MG63 (cell line): ENCODE results near the gene SIT1. TPM values are rescaled to one million over a fixed set of nuclear protein-coding genes. Genes with fewer than 3 reads are reported as not detected.

Source experiments
- DNase-seq: peaks from one replicate; pipeline ENCODE4 v3.0.0-alpha.2; 2020
- H3K27me3 ChIP-seq: fragments of 250-450 bp; sonication (Bioruptor Pico); 2 replicates; pipeline ENCODE4 v1.5.1; 2020; ENCODE audit warnings: mild to moderate bottlenecking, moderate library complexity
- H3K36me3 ChIP-seq: fragments of 250-450 bp; sonication (Bioruptor Pico); 2 replicates; pipeline ENCODE4 v1.5.1; 2020; ENCODE audit warnings: mild to moderate bottlenecking, moderate library complexity
- H3K4me3 ChIP-seq: fragments of 250-450 bp; sonication (Bioruptor Pico); 2 replicates; pipeline ENCODE4 v1.5.1; 2020; ENCODE audit warnings: mild to moderate bottlenecking, moderate library complexity
- H3K9me3 ChIP-seq: fragments of 250-450 bp; sonication (Bioruptor Pico); 2 replicates; pipeline ENCODE4 v1.5.1; 2020; ENCODE audit warnings: mild to moderate bottlenecking, moderate library complexity
- total RNA-seq: library from RNA; depleted of rRNA; stranded (reverse); fragments of >200 nt; shearing (Covaris generic); gene quantifications from 2 replicates; pipeline ENCODE4 v1.2.3, GENCODE V29; 2014; ENCODE audit warnings: low replicate concordance; rRNA removed

SIT1 gene
- total RNA-seq, 1 experiment from 2014 or later: 1.4 TPM

- H3K36me3 ChIP-seq: peaks cover 48% of the 10 kb centered on the region
- peak overlapping the region; percentile 80 for H3K4me3 ChIP-seq
- H3K9me3 ChIP-seq: no peaks in the 10 kb centered on the region
- DNase-seq: no peak
- no peaks in the 10 kb centered on the region for H3K27me3 ChIP-seq
Observed at GRCh38 chr9:35606726-35607125, 44.0 kb downstream of the SIT1 start.

GRCh38 chr9:35606138-35606504 is 44.6 kb downstream of the SIT1 start:
- no peaks in the 10 kb centered on the region for H3K9me3 ChIP-seq
- DNase-seq: peak; percentile 41
- no peaks in the 10 kb centered on the region for H3K27me3 ChIP-seq

DNA sequence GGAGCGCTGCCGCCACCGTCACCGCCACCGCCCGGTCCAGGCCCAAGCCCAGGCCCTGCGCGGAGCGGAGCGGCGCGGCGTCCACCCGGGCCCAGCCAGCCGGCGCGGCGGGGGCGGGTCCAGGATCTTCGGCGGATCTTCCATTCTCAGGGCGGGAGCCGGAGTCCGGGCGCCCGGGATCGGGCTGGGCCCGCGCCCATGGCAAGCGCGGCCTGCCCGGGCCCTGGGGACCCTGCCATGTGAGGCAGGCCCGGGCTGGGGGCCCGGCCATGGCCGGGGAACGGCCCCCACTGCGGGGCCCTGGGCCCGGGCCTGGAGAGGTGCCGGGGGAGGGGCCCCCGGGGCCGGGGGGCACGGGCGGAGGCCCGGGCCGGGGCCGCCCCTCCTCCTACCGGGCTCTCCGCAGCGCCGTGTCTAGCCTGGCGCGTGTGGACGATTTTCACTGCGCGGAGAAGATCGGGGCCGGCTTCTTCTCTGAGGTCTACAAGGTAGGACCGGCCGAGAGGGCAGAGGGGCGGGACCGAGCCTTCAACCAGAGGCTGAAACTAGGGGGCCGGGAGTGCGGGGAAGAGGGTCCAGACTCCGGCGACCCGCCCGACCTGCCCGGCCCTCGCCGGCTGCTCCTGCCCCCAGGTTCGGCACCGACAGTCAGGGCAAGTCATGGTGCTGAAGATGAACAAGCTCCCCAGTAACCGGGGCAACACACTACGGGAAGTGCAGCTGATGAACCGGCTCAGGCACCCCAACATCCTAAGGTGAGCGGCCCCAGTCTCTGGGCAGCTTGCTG is 45.2 kb downstream of the SIT1 start:
- Histone ChIP-seq H3K36me3 (peaks cover 46% of the 10 kb centered on the region), H3K4me3 (peak overlapping the region; percentile 80), H3K9me3 (no peaks in the 10 kb centered on the region), H3K27me3 (no peaks in the 10 kb centered on the region)
- DNase-seq: peak; percentile 57

More at GRCh38 chr9:35606138-35606504, 44.6 kb downstream of the SIT1 start:
- Histone ChIP-seq H3K4me3 (peak overlapping the region; percentile 80), H3K36me3 (peaks cover 47% of the 10 kb centered on the region)

DNA sequence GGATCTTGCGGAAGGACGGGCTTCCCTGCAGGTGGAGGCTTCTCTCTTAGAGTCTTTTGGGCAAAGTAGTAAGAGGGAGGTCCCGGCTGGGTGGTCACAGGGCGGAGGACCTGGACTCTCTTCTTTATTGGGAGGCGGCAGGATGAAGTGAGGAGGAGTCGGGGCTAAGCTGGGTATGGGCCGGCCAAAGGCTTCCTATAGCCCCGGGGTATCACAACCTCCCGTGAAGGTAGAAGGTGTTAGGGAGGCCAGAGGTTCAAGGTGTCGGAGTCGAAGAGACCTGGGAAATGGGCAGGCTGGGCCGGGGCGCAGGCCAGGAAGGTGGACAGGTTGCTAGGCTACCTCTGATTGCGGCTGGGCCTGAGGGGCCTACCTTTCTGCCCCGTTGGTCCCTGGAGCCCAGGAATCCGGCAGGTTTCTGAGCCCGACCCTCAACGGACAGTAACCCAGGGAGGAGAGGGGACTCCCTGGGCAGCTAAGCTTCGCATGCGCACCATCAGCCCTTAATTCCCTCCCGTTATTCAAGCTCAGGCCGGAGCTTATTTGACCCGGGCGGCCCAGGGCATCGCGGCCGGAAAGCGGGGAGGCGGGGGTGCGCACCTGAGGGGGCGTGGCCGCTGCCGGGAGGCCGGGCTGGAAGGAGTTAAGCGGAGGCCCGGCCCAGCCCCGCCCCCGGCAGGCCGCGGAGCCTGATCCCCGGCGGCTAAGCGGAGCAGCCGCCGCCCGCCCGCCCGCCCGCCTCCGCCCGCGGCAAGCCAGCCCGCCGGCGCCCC is 46.0 kb downstream of the SIT1 start, which contains the start of gene TESK1:
TESK1 (plus strand) TSS at position 685 of the 773 bp plus-strand sequence. CDS start 358 bp downstream, outside the sequence.
- Histone ChIP-seq H3K4me3 (peak within 1 kb of the TSS; percentile 80), H3K9me3 (no peaks in the 10 kb centered on the region), H3K27me3 (no peaks in the 10 kb centered on the region), H3K36me3 (peaks cover 40% of the 10 kb centered on the region)
- DNase-seq: peak; percentile 95

- Histone ChIP-seq H3K4me3 (peak overlapping the region; percentile 80), H3K36me3 (peaks cover 34% of the 10 kb centered on the region), H3K9me3 (no peaks in the 10 kb centered on the region), H3K27me3 (no peaks in the 10 kb centered on the region)
- DNase-seq: peak; percentile 100
Observed at GRCh38 chr9:35603986-35604577, 46.6 kb downstream of the SIT1 start.

GRCh38 chr9:35603506-35603985 is 47.2 kb downstream of the SIT1 start:
- H3K36me3 ChIP-seq: peaks cover 28% of the 10 kb centered on the region
- peak overlapping the region; percentile 50 for H3K4me3 ChIP-seq
- H3K27me3 ChIP-seq: no peaks in the 10 kb centered on the region
- H3K9me3 ChIP-seq: no peaks in the 10 kb centered on the region
- peak; percentile 79 for DNase-seq

DNA sequence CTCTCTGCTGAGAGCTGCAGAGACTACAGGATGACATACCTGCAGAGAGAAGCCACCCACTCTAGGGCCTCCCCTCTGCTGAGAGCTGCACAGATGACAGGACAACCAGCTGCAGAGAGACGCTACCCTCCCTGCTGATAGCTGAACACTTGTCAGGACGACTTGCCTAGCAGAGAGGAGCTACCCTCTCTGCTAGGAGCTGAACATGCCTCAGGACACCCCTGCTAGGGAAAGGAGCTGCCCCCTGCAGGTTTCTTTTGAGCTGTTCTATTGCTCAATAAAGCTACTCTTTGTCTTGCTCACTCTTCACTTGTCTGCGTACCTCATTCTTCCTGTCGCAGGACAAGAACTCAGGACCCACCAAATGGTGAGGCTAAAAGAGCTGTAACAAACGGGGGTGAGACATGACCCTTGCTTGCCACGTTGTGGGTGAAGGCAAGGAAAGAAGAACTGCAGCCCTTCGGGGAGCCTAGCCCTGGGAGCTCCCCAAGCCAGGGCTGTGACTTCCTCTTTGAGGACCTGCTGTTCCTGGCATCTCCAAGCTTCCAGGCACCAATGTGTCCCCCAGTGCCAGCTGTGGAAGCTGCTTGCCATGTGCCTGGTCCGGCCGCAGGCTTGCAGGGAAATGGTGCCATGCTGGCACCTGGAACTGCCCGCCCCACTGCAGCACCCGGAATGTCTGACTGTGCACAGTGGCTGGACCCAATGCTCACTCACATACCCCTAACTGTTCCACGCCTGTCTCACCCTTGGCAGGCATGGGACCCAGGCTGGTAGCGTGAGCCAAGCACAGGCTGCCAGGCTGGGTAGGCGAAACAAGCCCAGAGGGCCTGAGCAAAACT is 50.7 kb downstream of the SIT1 start:
- no peaks in the 10 kb centered on the region for H3K9me3 ChIP-seq
- H3K4me3 ChIP-seq: no peak overlapping the region
- no peak for DNase-seq
- H3K36me3 ChIP-seq: no peaks in the 10 kb centered on the region
- H3K27me3 ChIP-seq: no peaks in the 10 kb centered on the region

Other genes with a start within 250 kb of the SIT1 start
- 27.2 and 40.5 TPM in 2 replicates for gene RUSC2, start 160.8 kb downstream of the SIT1 start, total RNA-seq
- 17.4 and 21.5 TPM in 2 replicates for gene TESK1, start 45.7 kb downstream of the SIT1 start, total RNA-seq
- 0.47 and 0.86 TPM in 2 replicates for gene CD72, start 32.5 kb downstream of the SIT1 start, total RNA-seq
- 8,012 and 15,182 TPM in 2 replicates for gene RMRP, start 7.1 kb upstream of the SIT1 start, total RNA-seq
- gene CCDC107, start 7.4 kb upstream of the SIT1 start, total RNA-seq: 72.4 and 84.4 TPM in 2 replicates
- 15.5 and 35.6 TPM in 2 replicates for gene ARHGEF39, start 14.3 kb upstream of the SIT1 start, total RNA-seq
- 0.40 TPM in 1 of 2 replicates, not detected in the other for gene CA9, start 23.0 kb upstream of the SIT1 start, total RNA-seq
- gene TPM2, start 39.0 kb upstream of the SIT1 start, total RNA-seq: 2,986 and 3,667 TPM in 2 replicates
- gene TLN1, start 81.3 kb upstream of the SIT1 start, total RNA-seq: 453 and 652 TPM in 2 replicates
- 168 and 170 TPM in 2 replicates for gene CREB3, start 81.7 kb upstream of the SIT1 start, total RNA-seq
- gene GBA2, start 98.3 kb upstream of the SIT1 start, total RNA-seq: 32.7 and 58.6 TPM in 2 replicates
- 25.9 and 33.7 TPM in 2 replicates for gene RGP1, start 98.4 kb upstream of the SIT1 start, total RNA-seq
- gene MSMP, start 103.3 kb upstream of the SIT1 start, total RNA-seq: not detected in 2 replicates
- 32.5 and 42.0 TPM in 2 replicates for gene NPR2, start 140.7 kb upstream of the SIT1 start, total RNA-seq
- 2.4 TPM in 1 of 2 replicates, not detected in the other for gene SPAG8, start 161.3 kb upstream of the SIT1 start, total RNA-seq
- 67.7 and 120 TPM in 2 replicates for gene HINT2, start 164.1 kb upstream of the SIT1 start, total RNA-seq
- gene FAM221B, start 177.8 kb upstream of the SIT1 start, total RNA-seq: not detected in 2 replicates
- gene TMEM8B, start 178.3 kb upstream of the SIT1 start, total RNA-seq: 2.7 and 3.6 TPM in 2 replicates
- gene OR13J1, start 219.5 kb upstream of the SIT1 start, total RNA-seq: not detected in 2 replicates